HepG2 (cell line): ENCODE results near the gene KRTAP5-6. TPM values are rescaled to one million over a fixed set of nuclear protein-coding genes. Genes with fewer than 3 reads are reported as not detected.

Experiments
- AGO1 ChIP-seq: fragments of 200-400 bp; formaldehyde crosslinking; IDR thresholded peaks from 2 replicates; pipeline ENCODE4 v1.6.1; 2017; ENCODE audit warnings: mild to moderate bottlenecking, low read depth, low read length, moderate library complexity; ENCODE audit not compliant: poor library complexity, severe bottlenecking
- CBX1 ChIP-seq: IDR thresholded peaks from one replicate; pipeline ENCODE4 v1.6.1; 2016; ENCODE audit warnings: antibody characterized with exemption, low read depth
- FOXM1 ChIP-seq: sonication (generic); formaldehyde crosslinking; IDR thresholded peaks from 2 replicates; pipeline ENCODE4 v1.5.0; 2020; ENCODE audit warnings: missing genetic modification reagents
- HNRNPL ChIP-seq: fragments of 200-400 bp; formaldehyde crosslinking; IDR thresholded peaks from 2 replicates; pipeline ENCODE4 v1.6.1; 2017; ENCODE audit warnings: mild to moderate bottlenecking, low read depth, low read length
- IRX3 ChIP-seq: sonication (generic); formaldehyde crosslinking; IDR thresholded peaks from 2 replicates; pipeline ENCODE4 v1.8.1; 2023; ENCODE audit warnings: mild to moderate bottlenecking, low read depth, missing genetic modification reagents, borderline replicate concordance
- ISL2 ChIP-seq: sonication (generic); formaldehyde crosslinking; IDR thresholded peaks from 2 replicates; pipeline ENCODE4 v1.5.0; 2020; ENCODE audit warnings: missing genetic modification reagents
- MIER3 ChIP-seq: IDR thresholded peaks from 2 replicates; pipeline ENCODE4 v1.6.1; 2016; ENCODE audit warnings: missing compliant biosample characterization, borderline replicate concordance
- PBX2 ChIP-seq: IDR thresholded peaks from 2 replicates; pipeline ENCODE4 v1.6.1; 2016; ENCODE audit warnings: control low read depth
- PHF21A ChIP-seq: sonication (generic); formaldehyde crosslinking; IDR thresholded peaks from 2 replicates; pipeline ENCODE4 v1.5.0; 2020; ENCODE audit warnings: mild to moderate bottlenecking, missing genetic modification reagents
- PHF5A ChIP-seq: IDR thresholded peaks from one replicate; pipeline ENCODE4 v1.6.1; 2018; ENCODE audit warnings: low read depth, missing genetic modification reagents; ENCODE audit not compliant: unreplicated experiment
- PRDM15 ChIP-seq: sonication (generic); formaldehyde crosslinking; IDR thresholded peaks from 2 replicates; pipeline ENCODE4 v1.4.0; 2020; ENCODE audit warnings: missing genetic modification reagents
- RORA ChIP-seq: sonication (generic); formaldehyde crosslinking; IDR thresholded peaks from 2 replicates; pipeline ENCODE4 v1.5.0; 2020; ENCODE audit warnings: mild to moderate bottlenecking, missing genetic modification reagents, moderate library complexity
- THAP11 ChIP-seq: IDR thresholded peaks from 2 replicates; pipeline ENCODE4 v1.6.1; 2016; ENCODE audit warnings: missing biosample characterization, missing genetic modification reagents
- ZBTB3 ChIP-seq: sonication (generic); formaldehyde crosslinking; IDR thresholded peaks from 2 replicates; pipeline ENCODE4 v1.4.0; 2020; ENCODE audit warnings: low read depth, mild to moderate bottlenecking, moderate library complexity, missing genetic modification reagents, borderline replicate concordance
- ZNF275 ChIP-seq: sonication (generic); formaldehyde crosslinking; IDR thresholded peaks from 2 replicates; pipeline ENCODE4 v1.8.0; 2022; ENCODE audit warnings: missing genetic modification reagents, mild to moderate bottlenecking, inconsistent platforms, borderline replicate concordance
- ZNF281 ChIP-seq: sonication (generic); formaldehyde crosslinking; IDR thresholded peaks from 2 replicates; pipeline ENCODE4 v1.4.0; 2020; ENCODE audit warnings: missing genetic modification reagents, borderline replicate concordance
- ZNF710 ChIP-seq: sonication (generic); formaldehyde crosslinking; IDR thresholded peaks from 2 replicates; pipeline ENCODE4 v1.5.0; 2020; ENCODE audit warnings: mild to moderate bottlenecking, missing genetic modification reagents, borderline replicate concordance
- polyA plus RNA-seq, 8 experiments: library from polyadenylated mRNA; depleted of rRNA in 3 of 8; stranded (reverse) in 7 of 8; unstranded in 1 of 8; fragments of >200 nt; fragmentation: Illumina TruSeq in 4 of 8; extraction: Trizol in 4 of 8; gene quantifications; 2 replicates each; pipeline versions ENCODE4 v1.2.1 to v1.2.3, GENCODE V29; 2011 to 2016; ENCODE audit warnings: low read depth in 4 of 8, missing spikeins in 1 of 8, mixed read lengths in 1 of 8; ENCODE audit not compliant: insufficient read depth in 1 of 8
- total RNA-seq, 5 experiments: library from RNA; depleted of rRNA; stranded (reverse); fragments of >200 nt; fragmentation: Illumina TruSeq; extraction: Trizol; gene quantifications; 2 replicates each; pipeline ENCODE4 v1.2.3, GENCODE V29; 2016; ENCODE audit warnings: low read depth in 1 of 5

KRTAP5-6 gene
- total and polyA plus RNA-seq, 2 of the 13 experiments (the other 11 are each of a cell fraction or from before 2014, with no cell fraction given): not detected

GRCh38 chr11:1694064-1694845, 2.7 kb upstream of the KRTAP5-6 start (continued):
- TF ChIP-seq IRX3 (CRISPR knock-in tag): no peak
- TF ChIP-seq ZNF275 (CRISPR knock-in tag): no peak
- TF ChIP-seq HNRNPL: no peak
- peak; percentile 62 for TF ChIP-seq CBX1
- TF ChIP-seq PHF5A: peak; percentile 35
- TF ChIP-seq ZNF281 (CRISPR knock-in tag): peak; percentile 24; the same call in 1 of the 2 replicates
- TF ChIP-seq AGO1: peak; percentile 43
- TF ChIP-seq ZNF710 (CRISPR knock-in tag): peak; percentile 61; the same call in 1 of the 2 replicates
- TF ChIP-seq PRDM15 (CRISPR knock-in tag): no peak
- no peak for TF ChIP-seq ZBTB3 (CRISPR knock-in tag)
- no peak for TF ChIP-seq FOXM1 (CRISPR knock-in tag)
- TF ChIP-seq PBX2 (CRISPR knock-in tag): no peak
- no peak for TF ChIP-seq RORA (CRISPR knock-in tag)
- no peak for TF ChIP-seq ISL2 (CRISPR knock-in tag)
- TF ChIP-seq PHF21A (CRISPR knock-in tag): no peak; the same call in 1 of the 2 replicates
- peak; percentile 26; the same call in 1 of the 2 replicates for TF ChIP-seq MIER3 (CRISPR knock-in tag)
- peak; percentile 51 for TF ChIP-seq THAP11 (CRISPR knock-in tag)
